Suprapubic skin (tissue), 4 donors: ENCODE data around the gene DIAPH3. TPM values are rescaled to one million over a fixed set of nuclear protein-coding genes. Genes with fewer than 3 reads are reported as not detected.
"Not testable (repeated sequence)": the region's sequence is repeated elsewhere in the genome, so short reads cannot be mapped to it uniquely, and the experiment has no call there.

ENCODE experiments used
- DNase-seq, 2 donors: peaks; one replicate each; pipeline ENCODE4 v3.0.0-alpha.2; 2019; ENCODE audit warnings: low spot score in 2 of 2
- H3K27ac ChIP-seq: fragments of 200-600 bp; sonication (generic); one replicate; pipeline ENCODE4 v1.5.1; 2019
- H3K27me3 ChIP-seq: fragments of 200-600 bp; sonication (generic); one replicate; pipeline ENCODE4 v1.5.1; 2019
- H3K36me3 ChIP-seq: fragments of 200-600 bp; sonication (generic); one replicate; pipeline ENCODE4 v1.5.1; 2019
- H3K4me1 ChIP-seq: fragments of 200-600 bp; sonication (generic); one replicate; pipeline ENCODE4 v1.5.1; 2019
- H3K4me3 ChIP-seq: fragments of 200-600 bp; sonication (generic); one replicate; pipeline ENCODE4 v1.5.1; 2019; ENCODE audit warnings: mild to moderate bottlenecking
- H3K9me3 ChIP-seq: fragments of 200-600 bp; sonication (generic); one replicate; pipeline ENCODE4 v1.5.1; 2019
- EP300 ChIP-seq: sonication (generic); formaldehyde crosslinking; IDR thresholded peaks from one replicate; pipeline ENCODE4 v1.6.1; 2017; ENCODE audit warnings: antibody characterized with exemption
- POLR2A ChIP-seq, 2 donors: fragments of 450-650 bp; IDR thresholded peaks; one replicate each; pipeline ENCODE4 v1.6.1; 2017; ENCODE audit warnings: antibody characterized with exemption in 2 of 2, mild to moderate bottlenecking in 2 of 2, moderate library complexity in 2 of 2
- POLR2AphosphoS5 ChIP-seq, 3 donors: sonication (generic); formaldehyde crosslinking; IDR thresholded peaks; one replicate each; pipeline ENCODE4 v1.6.1; 2017; ENCODE audit warnings: antibody characterized with exemption in 3 of 3
- WGBS: methylation state at CpG from one replicate; pipeline ENCODE4 v1.1.5; 2018; 5-methylcytosine and 5-hydroxymethylcytosine counted together
- total RNA-seq, 4 donors: library from RNA; depleted of rRNA; stranded (reverse); fragments of >200 nt; gene quantifications; one replicate each; pipeline ENCODE4 v1.1.0, GENCODE V29; 2016
- TF ChIP-seq, protein P1 (sequence below), 2 donors: fragments of 200-600 bp in 1 of 2; fragments of 450-650 bp in 1 of 2; sonication (generic) in 1 of 2; IDR thresholded peaks; one replicate each; pipeline ENCODE4 v1.5.1; 2016 to 2019; ENCODE audit warnings: antibody characterized with exemption in 2 of 2, mild to moderate bottlenecking in 1 of 2, moderate library complexity in 1 of 2

Gene DIAPH3
- total RNA-seq, 4 donors from 2014 or later: 0.93 to 3.0 (median 2.3) TPM

DNA sequence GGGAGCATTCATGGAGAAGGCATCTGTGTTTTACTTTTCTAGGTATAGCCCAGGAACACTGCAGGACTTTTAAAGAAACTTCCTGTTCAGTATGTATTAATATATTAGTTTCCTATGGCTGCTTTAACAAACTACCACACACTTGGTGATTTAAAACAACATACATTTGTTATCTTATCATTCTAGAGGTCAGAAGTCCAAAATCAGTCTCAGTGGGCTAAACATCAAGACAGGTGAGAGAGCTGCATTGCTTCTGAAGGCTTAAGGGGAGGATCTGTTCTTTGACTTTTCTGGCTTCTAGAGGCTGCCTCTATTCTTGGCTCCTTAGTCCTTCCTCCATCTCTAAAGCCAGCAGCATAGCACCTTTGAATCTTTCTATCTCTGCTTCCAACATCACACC lies 37.6 kb upstream of the DIAPH3 start:
- Histone ChIP-seq H3K9me3 (no peaks in the 10 kb centered on the region), H3K27me3 (no peaks in the 10 kb centered on the region), H3K27ac (no peak overlapping the region), H3K4me1 (no peaks in the 10 kb centered on the region), H3K36me3 (no peaks in the 10 kb centered on the region), H3K4me3 (no peak overlapping the region)
- TF ChIP-seq, protein P1, sequence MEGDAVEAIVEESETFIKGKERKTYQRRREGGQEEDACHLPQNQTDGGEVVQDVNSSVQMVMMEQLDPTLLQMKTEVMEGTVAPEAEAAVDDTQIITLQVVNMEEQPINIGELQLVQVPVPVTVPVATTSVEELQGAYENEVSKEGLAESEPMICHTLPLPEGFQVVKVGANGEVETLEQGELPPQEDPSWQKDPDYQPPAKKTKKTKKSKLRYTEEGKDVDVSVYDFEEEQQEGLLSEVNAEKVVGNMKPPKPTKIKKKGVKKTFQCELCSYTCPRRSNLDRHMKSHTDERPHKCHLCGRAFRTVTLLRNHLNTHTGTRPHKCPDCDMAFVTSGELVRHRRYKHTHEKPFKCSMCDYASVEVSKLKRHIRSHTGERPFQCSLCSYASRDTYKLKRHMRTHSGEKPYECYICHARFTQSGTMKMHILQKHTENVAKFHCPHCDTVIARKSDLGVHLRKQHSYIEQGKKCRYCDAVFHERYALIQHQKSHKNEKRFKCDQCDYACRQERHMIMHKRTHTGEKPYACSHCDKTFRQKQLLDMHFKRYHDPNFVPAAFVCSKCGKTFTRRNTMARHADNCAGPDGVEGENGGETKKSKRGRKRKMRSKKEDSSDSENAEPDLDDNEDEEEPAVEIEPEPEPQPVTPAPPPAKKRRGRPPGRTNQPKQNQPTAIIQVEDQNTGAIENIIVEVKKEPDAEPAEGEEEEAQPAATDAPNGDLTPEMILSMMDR (IDR thresholded peaks at IDR 0.05): no peak
- no peak for TF ChIP-seq EP300
- TF ChIP-seq POLR2AphosphoS5 (IDR thresholded peaks at IDR 0.05): no peak
- TF ChIP-seq POLR2A (IDR thresholded peaks at IDR 0.05): no peak
- DNase-seq: no peak

DNA sequence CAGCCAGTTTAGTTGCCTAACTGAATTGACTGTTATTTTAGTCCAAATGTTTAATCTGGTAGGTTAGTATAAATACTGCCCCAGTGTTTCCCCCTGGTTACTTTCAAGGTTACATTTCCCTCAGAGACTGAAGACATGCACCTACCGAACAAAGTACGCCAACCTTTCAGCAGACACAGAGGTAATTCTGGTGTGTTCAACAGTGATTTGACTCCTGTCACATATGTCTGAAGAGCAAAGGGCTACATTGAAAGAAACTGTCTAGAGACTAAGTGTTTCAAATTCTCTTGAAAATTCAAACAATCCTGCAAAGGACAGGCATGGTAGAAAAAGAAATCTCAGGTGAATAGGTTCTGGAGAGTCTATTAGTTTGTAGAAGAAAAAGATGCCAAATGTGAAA lies 32.2 kb upstream of the DIAPH3 start:
- not testable (repeated sequence) for H3K4me1 ChIP-seq, H3K36me3 ChIP-seq, DNase-seq, H3K4me3 ChIP-seq, H3K27ac ChIP-seq, H3K27me3 ChIP-seq, H3K9me3 ChIP-seq
- 89% methylated on average over 2 of the region's 2 CpGs for WGBS

DNA sequence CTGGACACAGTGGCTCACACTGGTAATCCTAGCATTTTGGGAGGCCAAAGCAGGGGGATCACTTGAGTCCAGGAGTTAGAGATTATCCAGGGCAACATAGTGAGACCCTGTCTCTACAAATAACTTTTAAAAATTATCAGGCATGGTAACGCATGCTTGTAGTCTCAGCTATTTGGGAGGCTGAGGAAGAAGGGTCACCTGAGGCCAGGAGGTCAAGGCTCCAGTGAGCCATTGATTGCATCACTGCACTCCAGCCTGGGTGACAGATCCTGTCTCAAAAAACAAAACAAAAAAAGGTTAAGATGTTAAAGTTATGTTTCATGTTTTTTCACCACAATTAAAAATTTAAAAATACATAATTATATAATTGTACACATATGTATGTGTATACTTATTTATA lies 19.2 kb upstream of the DIAPH3 start:
- Histone ChIP-seq H3K9me3 (no peaks in the 10 kb centered on the region), H3K4me3 (no peak overlapping the region), H3K36me3 (no peaks in the 10 kb centered on the region), H3K27me3 (no peaks in the 10 kb centered on the region), H3K4me1 (no peaks in the 10 kb centered on the region), H3K27ac (no peak overlapping the region)
- WGBS: 78% methylated on average over 1 of the region's 1 CpG
- TF ChIP-seq POLR2A (IDR thresholded peaks at IDR 0.05): no peak
- TF ChIP-seq, protein P1 (IDR thresholded peaks at IDR 0.05): no peak
- no peak for TF ChIP-seq EP300
- TF ChIP-seq POLR2AphosphoS5 (IDR thresholded peaks at IDR 0.05): no peak
- DNase-seq: no peak

DNA sequence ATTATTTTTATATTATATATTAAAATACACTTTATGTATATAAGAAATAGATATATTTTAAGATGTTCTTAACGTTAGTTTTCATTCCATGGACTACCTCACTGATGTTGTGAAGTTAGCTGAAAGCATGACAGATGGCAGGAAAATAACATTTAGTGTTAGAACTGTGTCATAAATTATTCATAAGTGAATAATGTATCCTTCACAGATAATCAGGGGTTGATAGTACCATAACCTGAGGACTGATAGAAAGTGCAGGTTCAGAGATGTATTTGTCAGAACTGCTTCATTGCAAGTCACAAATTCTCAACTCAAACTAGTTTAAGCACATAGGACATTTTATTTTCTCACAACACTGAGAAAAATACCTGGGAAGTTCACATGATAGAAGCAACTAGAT lies 14.6 kb upstream of the DIAPH3 start:
- no peak for TF ChIP-seq POLR2A (IDR thresholded peaks at IDR 0.05)
- TF ChIP-seq, protein P1 (IDR thresholded peaks at IDR 0.05): no peak
- no peak for TF ChIP-seq POLR2AphosphoS5 (IDR thresholded peaks at IDR 0.05)
- TF ChIP-seq EP300: no peak
- Histone ChIP-seq H3K4me3 (no peak overlapping the region), H3K27ac (no peak overlapping the region), H3K9me3 (no peaks in the 10 kb centered on the region), H3K4me1 (no peaks in the 10 kb centered on the region), H3K36me3 (no peaks in the 10 kb centered on the region), H3K27me3 (no peaks in the 10 kb centered on the region)
- 91% methylated on average over 1 of the region's 1 CpG for WGBS
- DNase-seq: no peak

DNA sequence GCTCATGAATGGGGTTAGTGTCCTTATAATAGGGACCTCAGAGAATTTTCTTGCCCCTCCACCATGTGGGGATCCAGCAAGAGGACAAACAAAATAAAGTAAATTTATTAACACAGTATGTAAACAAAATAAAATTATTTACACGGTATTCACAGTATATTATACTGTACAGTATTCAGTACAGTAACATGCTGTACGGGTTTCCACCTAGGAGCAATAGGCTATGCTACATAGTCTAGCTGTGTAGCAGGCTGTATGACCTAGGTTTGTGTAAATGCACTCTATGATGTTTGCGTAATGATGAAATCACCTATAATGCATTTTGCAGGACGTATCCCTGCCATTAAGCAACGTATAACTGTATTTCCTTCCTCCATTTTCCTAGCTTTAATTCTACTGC lies 11.8 kb upstream of the DIAPH3 start:
- H3K36me3 ChIP-seq: no peaks in the 10 kb centered on the region
- H3K4me1 ChIP-seq: no peaks in the 10 kb centered on the region
- DNase-seq: no peak
- TF ChIP-seq, protein P1 (IDR thresholded peaks at IDR 0.05): no peak
- TF ChIP-seq EP300: no peak
- TF ChIP-seq POLR2AphosphoS5 (IDR thresholded peaks at IDR 0.05): no peak
- no peak for TF ChIP-seq POLR2A (IDR thresholded peaks at IDR 0.05)
- WGBS: 82% methylated on average over 5 of the region's 5 CpGs
- no peak overlapping the region for H3K27ac ChIP-seq
- H3K4me3 ChIP-seq: no peak overlapping the region
- no peaks in the 10 kb centered on the region for H3K9me3 ChIP-seq
- H3K27me3 ChIP-seq: peaks cover 3% of the 10 kb centered on the region

DNA sequence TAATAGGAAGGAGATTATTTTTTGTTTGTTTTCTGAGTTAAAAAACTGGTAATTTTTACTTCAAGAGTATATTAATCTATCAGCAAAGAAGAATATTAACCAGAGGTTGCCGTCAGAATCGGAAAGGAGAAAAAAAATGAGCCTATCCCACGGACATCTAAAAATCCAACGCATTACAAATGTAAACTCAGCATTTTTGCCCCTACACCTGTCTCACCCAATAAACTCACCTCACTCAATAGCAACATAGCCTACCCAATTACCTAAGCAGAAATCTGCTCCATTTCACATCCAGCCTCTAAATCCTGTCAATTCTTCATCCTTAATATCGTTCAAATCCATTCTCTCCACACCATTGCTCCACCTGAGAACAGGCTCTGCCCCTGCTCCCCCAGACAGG lies 10.4 kb upstream of the DIAPH3 start:
- peaks cover 3% of the 10 kb centered on the region for H3K27me3 ChIP-seq
- WGBS: 83% methylated on average over 5 of the region's 5 CpGs
- no peaks in the 10 kb centered on the region for H3K9me3 ChIP-seq
- no peak overlapping the region for H3K4me3 ChIP-seq
- no peak for DNase-seq
- H3K4me1 ChIP-seq: no peaks in the 10 kb centered on the region
- TF ChIP-seq POLR2A (IDR thresholded peaks at IDR 0.05): no peak
- no peak for TF ChIP-seq POLR2AphosphoS5 (IDR thresholded peaks at IDR 0.05)
- TF ChIP-seq, protein P1 (IDR thresholded peaks at IDR 0.05): no peak
- TF ChIP-seq EP300: no peak
- no peaks in the 10 kb centered on the region for H3K36me3 ChIP-seq
- no peak overlapping the region for H3K27ac ChIP-seq
